HL-60 (cell line): ENCODE results near the gene FYN.

ENCODE experiments used
- CTCF ChIP-seq: IDR thresholded peaks from one replicate; pipeline ENCODE4 v1.5.1; 2011; ENCODE audit warnings: low read length, control low read depth, inconsistent platforms; ENCODE audit not compliant: insufficient read depth
- GABPA ChIP-seq: IDR thresholded peaks from 2 replicates; pipeline ENCODE4 v1.6.1; 2012; ENCODE audit warnings: low read depth
- POLR2AphosphoS5 ChIP-seq: IDR thresholded peaks from 2 replicates; pipeline ENCODE4 v1.6.1; 2012; ENCODE audit warnings: low read depth

- TF ChIP-seq CTCF (no peak), GABPA (no peak), POLR2AphosphoS5 (no peak)
These were observed 37.4 kb downstream of the FYN start for GRCh38 chr6:111835807-111836206.
